OCI-M2 (cell line): Measurements from ENCODE around the gene RPS21.

Source experiments
- DNase-seq: peaks from one replicate; lab custom pipeline; 2025; ENCODE audit not compliant: unreplicated experiment; lab: John Stamatoyannopoulos, UW

The RPS21 gene

GRCh38 chr20:62409086-62409853 lies 22.4 kb downstream of the RPS21 start:
- no peak for DNase-seq

DNA sequence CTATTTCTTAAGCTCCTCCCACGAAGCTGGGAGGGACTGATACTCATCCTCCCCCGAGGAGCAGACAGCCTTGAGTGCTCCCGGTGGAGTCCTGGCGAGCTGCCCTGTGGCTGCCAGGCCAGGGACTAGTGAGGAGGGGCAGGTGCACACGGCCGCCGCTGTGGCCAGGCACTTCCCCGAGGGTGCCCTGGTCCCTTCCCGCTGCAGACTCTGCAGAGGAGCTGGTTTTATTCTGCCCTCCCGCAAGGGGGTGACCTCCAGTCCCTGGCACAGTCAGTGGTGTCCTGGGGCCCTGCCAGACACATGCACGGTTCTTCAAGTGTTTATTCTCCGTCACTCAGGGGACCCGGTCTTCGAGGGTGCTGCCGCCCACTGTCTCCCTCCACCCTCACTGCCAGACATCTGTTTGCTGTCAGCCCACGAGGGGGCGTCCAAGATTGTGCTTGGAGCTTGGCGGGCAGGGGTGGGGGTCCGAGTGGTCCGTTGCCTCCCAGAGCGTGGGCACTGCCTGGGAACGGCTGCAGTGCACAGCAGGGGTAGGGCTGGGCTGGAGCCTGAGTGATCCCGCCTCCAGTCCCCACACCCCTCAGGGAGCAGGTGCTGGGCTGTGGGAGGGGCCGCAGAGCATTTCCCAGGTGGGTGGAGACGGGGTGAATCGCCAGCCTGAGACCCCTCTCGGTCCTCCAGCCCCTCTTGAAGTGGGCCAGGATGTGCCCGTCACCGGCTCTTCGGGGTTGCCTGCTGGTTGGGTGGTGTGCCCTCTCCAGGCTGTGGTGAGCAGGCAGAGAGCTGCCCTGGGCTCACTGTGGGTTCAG lies 23.2 kb downstream of the RPS21 start:
- DNase-seq = no peak

GRCh38 chr20:62410746-62411478 lies 24.0 kb downstream of the RPS21 start:
- no peak for DNase-seq

DNA sequence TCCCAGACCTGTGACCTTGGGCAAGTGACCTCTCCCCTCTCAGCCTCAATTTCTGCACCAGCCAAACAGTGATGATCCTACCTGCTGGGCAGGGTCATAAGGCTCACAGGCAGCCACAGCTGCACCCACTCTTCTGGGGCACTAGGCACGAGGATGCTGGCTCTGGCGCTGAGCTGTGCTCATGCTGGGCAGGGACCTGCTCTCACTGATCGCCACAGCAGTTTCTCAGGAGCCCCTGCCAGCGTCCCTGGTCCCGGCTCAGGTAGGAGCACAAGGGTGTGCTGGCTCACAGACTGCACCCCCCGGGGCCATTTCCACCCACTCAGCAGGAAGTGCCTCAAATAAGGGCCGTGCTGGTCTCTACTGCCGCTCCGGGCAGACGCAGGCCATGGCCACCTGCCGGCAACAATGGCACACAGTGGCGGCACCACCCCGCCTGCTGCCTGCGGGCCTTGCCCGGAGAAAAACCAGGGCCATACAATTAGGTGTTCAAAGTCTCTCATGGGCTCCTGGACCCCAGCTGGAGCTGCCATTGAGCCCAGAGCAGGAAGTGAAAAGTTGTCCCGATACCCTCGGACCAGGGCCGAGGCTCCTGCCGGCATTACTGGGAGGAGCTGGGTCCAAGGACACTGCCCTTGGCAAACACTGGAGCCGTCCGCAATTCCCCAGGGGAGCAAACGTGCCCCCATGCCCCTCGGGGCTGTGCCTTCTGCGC lies 24.7 kb downstream of the RPS21 start:
- DNase-seq = no peak

- DNase-seq = no peak
Observed at GRCh38 chr20:62412194-62413024, 25.5 kb downstream of the RPS21 start.

DNA sequence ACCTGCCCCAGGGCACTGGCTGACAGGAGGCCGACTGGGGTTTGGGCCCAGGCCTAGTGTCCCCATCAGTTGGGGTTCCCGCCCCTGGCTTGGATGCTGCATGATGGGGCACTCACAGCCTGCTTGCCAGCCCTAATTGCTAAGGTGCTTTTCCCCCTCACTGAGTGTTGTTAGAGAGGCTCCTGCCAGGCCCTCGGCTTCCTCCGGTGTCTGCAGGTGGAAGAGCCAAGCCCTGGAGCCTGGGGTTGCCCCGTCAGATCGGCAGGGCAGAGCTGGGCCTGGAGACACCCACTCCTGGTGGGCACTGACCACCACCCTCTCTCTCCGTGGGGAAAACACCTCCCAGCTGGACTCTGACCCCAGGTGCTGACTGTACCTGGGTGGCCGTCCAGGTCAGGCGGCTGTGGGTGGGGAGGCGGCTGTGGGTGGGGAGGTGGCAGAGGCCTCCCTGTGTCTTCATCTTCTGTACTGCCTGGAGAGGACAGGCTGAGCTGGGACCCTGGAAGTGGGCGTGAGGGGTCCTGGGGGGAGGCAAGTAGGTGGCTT lies 26.2 kb downstream of the RPS21 start:
- DNase-seq = no peak

- DNase-seq = no peak
Observed at GRCh38 chr20:62413896-62414481, 27.1 kb downstream of the RPS21 start.

- no peak for DNase-seq
Observed at GRCh38 chr20:62415354-62416111, 28.6 kb downstream of the RPS21 start.

- no peak for DNase-seq
Observed at GRCh38 chr20:62416651-62417637, 30.0 kb downstream of the RPS21 start.

DNA sequence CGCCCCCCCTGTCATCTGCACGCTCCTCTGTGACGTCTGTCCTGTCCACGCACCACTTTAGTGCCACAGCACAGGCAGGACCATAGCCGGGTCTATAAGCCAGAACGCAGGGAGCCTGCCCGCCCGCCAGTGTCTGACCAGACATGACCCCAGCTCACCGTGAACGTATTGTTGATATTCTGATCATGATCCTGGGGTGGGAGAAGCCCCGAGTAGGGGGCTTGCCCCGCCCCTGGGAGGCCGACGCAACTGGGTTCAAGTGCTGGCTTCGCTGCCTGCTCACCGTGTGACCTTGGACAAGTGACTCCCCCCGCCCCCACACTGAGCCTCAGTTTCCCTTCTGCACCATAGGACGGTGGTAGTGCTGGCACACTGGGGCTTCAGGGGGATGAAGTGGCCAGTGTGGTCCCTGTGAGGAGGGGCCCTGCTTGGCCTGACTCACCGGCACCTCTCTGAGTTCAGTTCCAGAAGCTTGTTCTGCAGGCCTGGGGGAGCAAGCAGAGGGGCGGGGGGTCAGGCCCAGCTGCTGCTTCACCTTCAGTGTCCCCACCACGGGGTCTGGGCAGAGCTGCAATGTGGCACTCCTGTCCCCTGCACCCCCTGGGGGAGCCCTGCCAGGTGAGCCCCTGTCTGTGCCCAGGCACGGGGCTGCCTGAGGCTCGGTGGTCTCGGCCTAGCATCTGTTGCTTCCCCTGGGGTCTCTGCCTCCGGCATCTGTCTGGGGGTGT lies 31.2 kb downstream of the RPS21 start:
- no peak for DNase-seq

DNA sequence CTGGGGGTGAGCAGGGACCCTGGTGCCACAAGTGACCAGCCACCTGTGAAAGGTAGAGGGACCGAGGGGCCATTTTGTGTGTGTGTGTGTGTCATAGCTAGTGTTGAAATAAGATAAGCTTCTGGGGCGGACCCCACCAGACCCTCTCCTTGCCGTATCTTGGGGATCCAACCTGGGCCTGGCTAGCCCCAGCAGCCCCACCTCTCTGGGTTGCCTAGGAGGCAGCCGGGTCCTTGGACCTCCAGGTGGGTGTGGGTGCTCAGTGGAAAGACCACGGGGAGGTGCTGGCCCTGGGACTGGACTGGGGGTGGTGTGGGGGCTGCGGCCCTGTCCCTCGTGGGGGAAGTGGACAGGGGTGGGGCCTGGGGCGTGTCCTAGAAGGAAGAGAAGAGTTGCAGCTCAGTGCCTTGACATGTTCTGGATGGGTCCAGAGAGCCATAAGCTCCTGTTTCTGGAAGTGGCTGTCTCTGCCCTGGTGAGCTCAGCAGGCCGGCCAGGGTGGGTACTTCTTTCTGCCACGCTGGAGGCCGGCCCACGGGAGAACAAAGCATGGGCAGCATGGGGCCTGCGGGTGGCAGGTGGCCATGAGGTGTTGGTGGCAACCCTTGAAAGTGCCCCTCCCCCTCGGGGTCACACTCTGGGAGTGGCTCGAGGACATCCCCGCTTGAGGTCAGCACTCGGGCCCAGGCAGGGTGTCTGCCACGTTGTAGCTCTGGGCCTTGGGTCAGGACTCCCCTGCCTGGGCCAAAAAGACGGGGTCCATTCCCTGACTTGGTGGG lies 32.0 kb downstream of the RPS21 start:
- DNase-seq = no peak

DNA sequence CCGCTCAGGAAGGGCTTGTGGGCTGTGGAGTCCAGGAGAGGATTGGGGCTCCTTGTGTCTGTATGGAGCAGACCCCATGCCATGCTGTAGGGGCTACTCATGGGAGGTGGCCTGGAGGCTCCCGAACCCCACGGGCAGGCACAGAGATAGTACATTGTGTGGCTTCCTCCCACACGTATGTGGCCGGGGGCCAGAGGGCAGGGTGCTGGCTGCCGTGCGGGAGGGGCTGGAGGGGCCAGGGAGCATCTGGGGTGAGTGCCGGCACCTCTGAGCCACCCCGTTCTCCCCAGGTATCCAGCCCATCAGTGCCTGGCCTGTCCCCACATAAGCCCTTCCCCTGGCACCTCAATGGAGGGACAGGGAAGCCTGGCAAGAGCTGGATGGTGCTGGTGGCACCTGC lies 32.9 kb downstream of the RPS21 start:
- DNase-seq = no peak

DNA sequence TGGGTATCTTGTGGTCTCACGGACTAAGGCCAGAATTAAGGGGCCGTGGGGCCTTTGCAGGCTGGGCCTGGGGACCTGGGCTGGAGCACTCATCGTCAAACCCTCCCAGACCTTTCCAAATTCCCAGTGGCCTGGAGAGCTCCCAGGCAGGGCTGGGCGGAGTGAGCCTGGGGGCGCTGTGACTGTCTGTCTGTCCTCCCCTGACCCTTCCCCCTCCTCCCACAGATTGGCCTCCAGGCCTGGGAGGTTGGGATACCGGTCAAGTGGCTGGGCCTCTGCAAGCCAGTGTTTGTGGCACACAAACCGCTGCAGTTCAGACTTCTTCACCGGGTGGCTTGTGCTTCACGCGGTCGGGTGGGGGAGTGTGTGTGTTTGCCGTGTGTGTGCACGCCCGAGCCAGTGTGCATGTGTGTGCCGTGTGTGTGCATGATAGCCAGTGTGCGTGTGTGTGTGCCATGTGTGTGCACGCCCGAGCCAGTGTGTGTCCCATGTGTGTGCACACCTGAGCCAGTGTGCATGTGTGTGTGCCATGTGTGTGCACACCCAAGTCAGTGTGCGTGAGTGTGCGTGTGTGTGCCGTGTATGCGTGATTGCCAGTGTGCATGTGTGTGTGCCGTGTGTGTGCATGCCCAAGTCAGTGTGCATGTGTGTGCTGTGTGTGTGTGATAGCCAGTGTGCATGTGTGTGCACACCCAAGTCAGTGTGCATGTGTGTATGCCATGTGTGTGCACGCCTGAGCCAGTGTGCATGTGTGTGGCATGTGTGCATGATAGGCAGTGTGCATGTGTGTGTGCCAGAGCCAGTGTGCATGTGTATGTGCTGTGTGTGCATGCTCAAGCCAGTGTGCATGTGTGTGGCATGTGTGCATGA lies 34.2 kb downstream of the RPS21 start:
- DNase-seq = no peak

DNA sequence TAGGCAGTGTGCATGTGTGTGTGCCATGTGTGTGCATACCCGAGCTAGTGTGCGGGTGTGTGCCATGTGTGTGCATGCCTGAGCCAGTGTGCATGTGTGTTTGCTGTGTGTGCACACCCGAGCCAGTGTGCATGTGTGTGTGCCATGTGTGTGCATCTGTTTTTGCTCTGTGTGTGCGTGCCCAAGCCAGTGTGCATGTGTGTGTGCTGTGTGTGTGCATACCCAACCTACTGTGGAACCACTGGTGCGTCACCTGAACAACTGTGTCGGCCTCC lies 34.8 kb downstream of the RPS21 start:
- no peak for DNase-seq

DNA sequence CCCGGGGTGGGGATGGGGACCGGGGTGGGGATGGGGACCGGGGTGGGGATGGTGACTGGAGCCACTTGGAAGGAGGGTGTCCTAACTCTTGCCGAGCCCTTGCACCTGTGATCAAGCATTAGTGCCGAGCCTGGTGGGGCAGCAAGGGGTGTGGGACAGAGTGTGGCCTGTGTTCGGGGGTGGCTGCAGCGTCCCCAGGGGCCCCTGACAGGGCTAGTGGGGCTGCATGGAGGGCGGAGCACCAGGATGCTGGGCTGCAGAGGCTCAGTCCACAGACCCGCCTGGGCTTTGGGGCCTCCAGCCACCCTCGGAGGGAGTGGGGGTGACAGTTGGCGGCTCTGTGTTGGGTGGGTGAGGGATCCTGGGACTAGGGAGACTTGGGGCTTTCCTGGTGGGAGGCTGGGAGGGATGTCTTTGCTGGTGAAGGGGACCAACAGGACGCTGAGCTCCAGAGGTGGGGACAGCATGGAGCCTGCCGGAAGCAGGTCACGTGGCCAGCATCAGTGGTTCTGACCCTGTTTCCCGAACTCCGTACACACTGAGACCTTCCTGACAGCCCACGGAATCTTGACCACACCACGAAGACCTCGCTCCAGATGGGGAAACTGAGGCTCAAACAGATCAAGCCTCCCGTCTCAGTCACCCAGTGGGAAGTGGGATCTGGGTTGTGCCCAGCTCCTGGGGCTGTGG lies 35.9 kb downstream of the RPS21 start:
- no peak for DNase-seq
